Stomach (tissue), 9 donors: Measurements from ENCODE around the gene CCDC93. TPM values are rescaled to one million over a fixed set of nuclear protein-coding genes. Genes with fewer than 3 reads are reported as not detected.

Experiments used
- DNase-seq, 2 donors: peaks; one replicate each; pipeline versions ENCODE4 v3.0.0 to v3.0.0-alpha.2; 2013 to 2019
- H3K27ac ChIP-seq, 5 donors: fragments of 200-600 bp in 4 of 5; sonication (generic) in 4 of 5; one replicate each; pipeline ENCODE4 v1.5.1; 2013 to 2019; ENCODE audit warnings: mild to moderate bottlenecking in 1 of 5, moderate library complexity in 1 of 5
- H3K27me3 ChIP-seq, 3 donors: fragments of 200-600 bp; sonication (generic); one replicate each; pipeline ENCODE4 v1.5.1; 2017 to 2019; ENCODE audit warnings: mixed run types in 1 of 3
- H3K36me3 ChIP-seq, 4 donors: fragments of 200-600 bp; sonication (generic); 1 replicate in 3 of 4; 2 replicates in 1 of 4; pipeline ENCODE4 v1.5.1; 2016 to 2019
- H3K4me1 ChIP-seq, 4 donors: fragments of 200-600 bp; sonication (generic); one replicate each; pipeline ENCODE4 v1.5.1; 2016 to 2019
- H3K4me3 ChIP-seq, 4 donors: fragments of 200-600 bp; sonication (generic) in 3 of 4; one replicate each; pipeline ENCODE4 v1.5.1; 2016 to 2019; ENCODE audit warnings: mild to moderate bottlenecking in 1 of 4
- H3K9me3 ChIP-seq, 4 donors: fragments of 200-600 bp; sonication (generic); one replicate each; pipeline ENCODE4 v1.5.1; 2016 to 2019
- CTCF ChIP-seq, 7 experiments: fragments of 450-650 bp in 4 of 7; fragments of 200-600 bp in 3 of 7; sonication (generic) in 3 of 7; IDR thresholded peaks; one replicate each; pipeline ENCODE4 v1.5.1; 2016 to 2019; ENCODE audit warnings: antibody characterized with exemption in 7 of 7, control low read depth in 2 of 7, mild to moderate bottlenecking in 1 of 7
- EP300 ChIP-seq: sonication (generic); formaldehyde crosslinking; IDR thresholded peaks from one replicate; pipeline ENCODE4 v1.6.1; 2017; ENCODE audit warnings: antibody characterized with exemption
- POLR2A ChIP-seq, 4 donors: fragments of 450-650 bp; IDR thresholded peaks; one replicate each; pipeline ENCODE4 v1.6.1; 2016; ENCODE audit warnings: antibody characterized with exemption in 4 of 4, control low read depth in 2 of 4, mild to moderate bottlenecking in 1 of 4, moderate library complexity in 1 of 4
- POLR2AphosphoS5 ChIP-seq, 3 donors: sonication (generic); formaldehyde crosslinking; IDR thresholded peaks; one replicate each; pipeline ENCODE4 v1.6.1; 2016; ENCODE audit warnings: antibody characterized with exemption in 3 of 3
- WGBS, 5 donors: extraction: QIAGEN DNeasy Blood & Tissue Kit in 3 of 5; methylation state at CpG; one replicate each; pipeline versions ENCODE4 v1.1.5 to v1.1.7; 2013 to 2018; 5-methylcytosine and 5-hydroxymethylcytosine counted together
- intact Hi-C: fragments of 100-400 bp; cut with DNase I; formaldehyde crosslinking; loops from one replicate; pipeline ENCODE4 v1.15.1; 2023; ENCODE audit warnings: low total_unique reads
- polyA plus RNA-seq, 3 donors: library from polyadenylated mRNA; stranded (reverse); fragments of 200-250 nt; gene quantifications; one replicate each; pipeline ENCODE4 v1.2.3, GENCODE V29; 2013
- total RNA-seq, 5 donors: library from RNA; depleted of rRNA; stranded (reverse); fragments of >200 nt; gene quantifications; one replicate each; pipeline versions ENCODE4 v1.1.0 to v1.2.3, GENCODE V29; 2014 to 2016
- donor health status: healthy with polysubstance abuse.
- donor health status: Bipolar disorder and iron deficiency.
- donor health status: healthy.

Gene CCDC93
- total and polyA plus RNA-seq, 8 donors: 3.1 to 63.9 (median 24.3) TPM

- Histone ChIP-seq H3K27me3 (no peaks in the 10 kb centered on the region), H3K4me3 (no peak overlapping the region), H3K36me3 (peaks cover 81 to 100% (median 100%) of the 10 kb centered on the region in 4 donors), H3K9me3 (no peaks in the 10 kb centered on the region), H3K27ac (no peak overlapping the region), H3K4me1 (no peaks in the 10 kb centered on the region)
- intact Hi-C loops: no loop called here
- DNase-seq: no peak
- 92 to 100% (median 96%) methylated on average over 5 of the region's 5 CpGs for WGBS, 5 donors
- TF ChIP-seq POLR2A (IDR thresholded peaks at IDR 0.05) (no peak), EP300 (no peak), POLR2AphosphoS5 (IDR thresholded peaks at IDR 0.05) (no peak), CTCF (IDR thresholded peaks at IDR 0.05) (no peak)
Measured at GRCh38 chr2:117941693-117942092, 72.2 kb downstream of the CCDC93 start.

- Histone ChIP-seq H3K9me3 (no peaks in the 10 kb centered on the region), H3K36me3 (peaks cover 79 to 100% (median 100%) of the 10 kb centered on the region in 4 donors), H3K4me1 (no peaks in the 10 kb centered on the region), H3K27me3 (no peaks in the 10 kb centered on the region), H3K4me3 (no peak overlapping the region), H3K27ac (no peak overlapping the region)
- TF ChIP-seq EP300 (no peak), POLR2AphosphoS5 (IDR thresholded peaks at IDR 0.05) (no peak), POLR2A (IDR thresholded peaks at IDR 0.05) (no peak), CTCF (IDR thresholded peaks at IDR 0.05) (no peak)
- DNase-seq: no peak
- intact Hi-C loops: no loop called here
Measured at GRCh38 chr2:117940436-117940835, 73.4 kb downstream of the CCDC93 start.

DNA sequence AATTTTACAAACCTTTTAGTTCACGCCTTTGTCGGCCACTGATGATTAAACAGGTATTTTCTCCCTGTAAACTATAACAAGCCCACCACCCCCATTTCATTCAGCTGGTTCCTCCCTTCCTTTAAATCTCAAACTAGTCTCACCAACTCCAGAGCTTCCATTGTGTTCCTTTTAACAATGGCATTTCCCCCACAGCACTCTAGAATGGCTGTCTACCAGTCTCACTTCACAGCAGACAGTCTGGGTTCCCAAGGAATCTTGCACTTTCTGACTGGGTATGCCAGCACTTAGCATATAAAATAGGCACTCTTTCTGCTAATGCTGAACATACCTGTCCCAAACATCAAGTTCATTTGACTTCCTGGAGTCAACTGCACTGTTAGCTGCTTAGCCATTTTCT is 75.3 kb downstream of the CCDC93 start:
- intact Hi-C loops: no loop called here
- TF ChIP-seq POLR2AphosphoS5 (IDR thresholded peaks at IDR 0.05) (no peak), CTCF (IDR thresholded peaks at IDR 0.05) (no peak), POLR2A (IDR thresholded peaks at IDR 0.05) (no peak), EP300 (no peak)
- H3K4me1 ChIP-seq: no peaks in the 10 kb centered on the region
- H3K27me3 ChIP-seq: no peaks in the 10 kb centered on the region
- WGBS, 5 donors: 85 to 97% (median 93%) methylated on average over 2 of the region's 2 CpGs
- no peaks in the 10 kb centered on the region for H3K9me3 ChIP-seq
- no peak overlapping the region for H3K4me3 ChIP-seq
- no peak for DNase-seq
- no peak overlapping the region for H3K27ac ChIP-seq
- H3K36me3 ChIP-seq: peaks cover 77 to 100% (median 100%) of the 10 kb centered on the region in 4 donors

DNA sequence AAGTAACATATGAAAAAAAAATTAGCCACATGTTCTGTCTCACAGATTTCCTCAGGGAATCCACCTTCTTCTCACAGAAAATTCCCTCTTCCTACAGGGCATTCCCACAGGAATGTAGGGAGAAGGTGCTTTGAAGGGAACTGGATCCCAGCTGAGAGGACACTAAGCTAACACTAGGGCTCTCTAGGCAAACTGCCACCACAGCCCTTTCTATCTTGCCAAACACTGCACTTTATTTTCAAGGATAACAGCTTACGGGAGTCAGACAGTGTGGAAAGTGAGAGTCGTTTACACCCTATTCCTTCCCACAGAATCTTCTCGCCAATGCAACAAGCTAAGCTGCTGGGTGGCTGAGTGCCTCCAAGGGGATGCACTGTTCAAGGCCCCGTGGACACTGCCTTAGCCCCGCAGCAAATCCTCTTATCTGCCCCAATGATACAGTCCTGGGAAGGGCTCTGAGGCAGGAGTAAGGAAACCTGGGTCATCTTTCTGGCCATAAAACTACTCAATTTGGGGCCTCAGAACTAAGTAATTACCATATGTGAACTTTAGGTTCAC is 76.9 kb downstream of the CCDC93 start:
- H3K27ac ChIP-seq: no peak overlapping the region
- H3K9me3 ChIP-seq: no peaks in the 10 kb centered on the region
- no peak for TF ChIP-seq CTCF (IDR thresholded peaks at IDR 0.05)
- TF ChIP-seq POLR2A (IDR thresholded peaks at IDR 0.05): no peak
- TF ChIP-seq POLR2AphosphoS5 (IDR thresholded peaks at IDR 0.05): no peak
- no peak for TF ChIP-seq EP300
- H3K4me3 ChIP-seq: no peak overlapping the region
- DNase-seq: peak in 1 of 2 donors; percentile 9
- WGBS, 5 donors: 70 to 76% (median 73%) methylated on average over 5 of the region's 5 CpGs
- H3K27me3 ChIP-seq: no peaks in the 10 kb centered on the region
- peaks cover 68 to 100% (median 100%) of the 10 kb centered on the region in 4 donors for H3K36me3 ChIP-seq
- intact Hi-C loops: no loop called here
- no peaks in the 10 kb centered on the region for H3K4me1 ChIP-seq
